CD8-positive, alpha-beta memory T cell (primary cell): ENCODE results near the gene RHCE. TPM values are rescaled to one million over a fixed set of nuclear protein-coding genes. Genes with fewer than 3 reads are reported as not detected.
"Not testable (repeated sequence)": the region's sequence is repeated elsewhere in the genome, so short reads cannot be mapped to it uniquely, and the experiment has no call there.

ENCODE experiments used
- CTCF ChIA-PET: fragments of 350-600 bp; sonication (Branson Sonifier 250); formaldehyde crosslinking; loops from one replicate; lab custom pipeline; 2021; ENCODE audit warnings: antibody characterized with exemption; lab: Charles Lee
- POLR2A ChIA-PET: fragments of 350-600 bp; sonication (Branson Sonifier 250); formaldehyde crosslinking; loops from one replicate; lab custom pipeline; 2021; ENCODE audit warnings: antibody characterized with exemption; lab: Charles Lee
- DNase-seq, 5 donors: peaks; one replicate each; pipeline versions ENCODE4 v3.0.0 to v3.0.0-alpha.2; 2020 to 2022; ENCODE audit warnings: mixed read lengths in 1 of 5
- H3K27ac ChIP-seq: one replicate; pipeline ENCODE4 v1.7.0; 2013; ENCODE audit warnings: low read depth, mild to moderate bottlenecking, low read length, moderate library complexity
- H3K27me3 ChIP-seq: 2 replicates; pipeline ENCODE4 v1.7.0; 2013; ENCODE audit warnings: low read length, mild to moderate bottlenecking; ENCODE audit not compliant: insufficient read depth, poor library complexity, severe bottlenecking
- H3K36me3 ChIP-seq: 2 replicates; pipeline ENCODE4 v1.7.0; 2013; ENCODE audit warnings: mild to moderate bottlenecking, low read length, moderate library complexity; ENCODE audit not compliant: insufficient read depth
- H3K4me1 ChIP-seq: 2 replicates; pipeline ENCODE4 v1.7.0; 2013; ENCODE audit warnings: mild to moderate bottlenecking, low read length, moderate library complexity; ENCODE audit not compliant: insufficient read depth
- H3K4me3 ChIP-seq: 2 replicates; pipeline ENCODE4 v1.7.0; 2013; ENCODE audit warnings: mild to moderate bottlenecking, low read length
- H3K9me3 ChIP-seq: 2 replicates; pipeline ENCODE4 v1.7.0; 2013; ENCODE audit warnings: mild to moderate bottlenecking, low read length
- H3K27ac Mint-ChIP-seq, 8 donors: one replicate each; pipeline ENCODE4 v1.8.0; 2020 to 2021; ENCODE audit warnings: mixed read lengths in 8 of 8, mild to moderate bottlenecking in 6 of 8, inconsistent platforms in 3 of 8, moderate library complexity in 3 of 8
- H3K27me3 Mint-ChIP-seq, 2 donors: one replicate each; pipeline ENCODE4 v1.8.0; 2020 to 2021; ENCODE audit warnings: mixed read lengths in 2 of 2, mild to moderate bottlenecking in 1 of 2, moderate library complexity in 1 of 2
- H3K36me3 Mint-ChIP-seq, 3 donors: one replicate each; pipeline ENCODE4 v1.8.0; 2020 to 2021; ENCODE audit warnings: mixed read lengths in 3 of 3, inconsistent platforms in 1 of 3, mild to moderate bottlenecking in 1 of 3
- H3K4me1 Mint-ChIP-seq, 3 donors: one replicate each; pipeline ENCODE4 v1.8.0; 2020 to 2021; ENCODE audit warnings: mixed read lengths in 3 of 3, inconsistent platforms in 1 of 3, mild to moderate bottlenecking in 1 of 3
- H3K4me3 Mint-ChIP-seq, 7 donors: one replicate each; pipeline ENCODE4 v1.8.0; 2020 to 2021; ENCODE audit warnings: mixed read lengths in 7 of 7, mild to moderate bottlenecking in 6 of 7, moderate library complexity in 4 of 7, inconsistent platforms in 2 of 7
- H3K9me3 Mint-ChIP-seq, 5 donors: one replicate each; pipeline ENCODE4 v1.8.0; 2020 to 2022; ENCODE audit warnings: mixed read lengths in 5 of 5, mild to moderate bottlenecking in 3 of 5, moderate library complexity in 2 of 5, inconsistent platforms in 1 of 5
- polyA plus RNA-seq: library from polyadenylated mRNA; unstranded; fragments of 300-500 nt; fragmentation: Illumina TruSeq; gene quantifications from one replicate; pipeline ENCODE4 v1.2.3, GENCODE V29; 2021
- total RNA-seq, 2 experiments: library from RNA; stranded (reverse); gene quantifications; one replicate each; pipeline ENCODE4 v1.2.3, GENCODE V29; 2021

Gene RHCE
- total and polyA plus RNA-seq, 3 experiments from 2014 or later, result 0.18 to 0.33 (median 0.26) TPM

GRCh38 chr1:25329950-25330349 lies 90.7 kb downstream of the RHCE start:
- DNase-seq, result peak in 1 of 5 donors; percentile 19

GRCh38 chr1:25329336-25329735 lies 91.3 kb downstream of the RHCE start:
- CTCF ChIA-PET, DNase-seq, H3K36me3 ChIP-seq, H3K4me3 ChIP-seq, H3K4me1 ChIP-seq, POLR2A ChIA-PET, H3K27ac ChIP-seq, H3K27me3 Mint-ChIP-seq, H3K27me3 ChIP-seq, H3K9me3 Mint-ChIP-seq, H3K9me3 ChIP-seq: not testable (repeated sequence)
- peak overlapping the region in 7 of 8 donors; percentile 76 to 95 (median 90) for H3K27ac Mint-ChIP-seq
- H3K4me3 Mint-ChIP-seq, result peak overlapping the region in 3 of 7 donors; percentile 50 to 66 (median 63)
- peaks cover 16 to 43% (median 33%) of the 10 kb centered on the region in 3 donors for H3K4me1 Mint-ChIP-seq
- H3K36me3 Mint-ChIP-seq, result peaks cover 0 to 17% (median 1%) of the 10 kb centered on the region in 3 donors

More at GRCh38 chr1:25329950-25330349, 90.7 kb downstream of the RHCE start:
- H3K4me1 ChIP-seq, H3K9me3 Mint-ChIP-seq, H3K9me3 ChIP-seq, CTCF ChIA-PET, H3K27ac ChIP-seq, H3K27me3 Mint-ChIP-seq, POLR2A ChIA-PET, H3K27me3 ChIP-seq, H3K36me3 ChIP-seq, H3K4me3 ChIP-seq: not testable (repeated sequence)
- Mint-ChIP-seq H3K4me1 (peaks cover 20 to 46% (median 37%) of the 10 kb centered on the region in 3 donors), H3K4me3 (peak overlapping the region; percentile 15 to 71 (median 50)), H3K27ac (peak overlapping the region; percentile 76 to 95 (median 90)), H3K36me3 (peaks cover 0 to 19% (median 1%) of the 10 kb centered on the region in 3 donors)

GRCh38 chr1:25328791-25329185 lies 91.8 kb downstream of the RHCE start:
- DNase-seq, H3K4me3 ChIP-seq, H3K9me3 Mint-ChIP-seq, H3K36me3 ChIP-seq, H3K9me3 ChIP-seq, CTCF ChIA-PET, H3K27ac ChIP-seq, H3K27me3 ChIP-seq, H3K4me3 Mint-ChIP-seq, H3K27me3 Mint-ChIP-seq, H3K4me1 ChIP-seq: not testable (repeated sequence)
- Mint-ChIP-seq H3K27ac (peak overlapping the region in 4 of 8 donors; percentile 40 to 94 (median 61)), H3K36me3 (peaks cover 0 to 13% (median 1%) of the 10 kb centered on the region in 3 donors), H3K4me1 (peaks cover 13 to 38% (median 29%) of the 10 kb centered on the region in 3 donors)
- POLR2A ChIA-PET, result interaction anchor here (0.6 kb wide), 1 partner anchor 381 kb away, joined by 3 read pairs; no protein-coding TSS in a partner anchor

GRCh38 chr1:25327864-25328790 lies 92.5 kb downstream of the RHCE start:
- H3K27me3 Mint-ChIP-seq, H3K9me3 ChIP-seq, H3K36me3 Mint-ChIP-seq, DNase-seq, CTCF ChIA-PET, H3K4me3 Mint-ChIP-seq, H3K36me3 ChIP-seq, H3K27me3 ChIP-seq, H3K4me1 ChIP-seq, H3K4me3 ChIP-seq, H3K9me3 Mint-ChIP-seq, H3K27ac ChIP-seq: not testable (repeated sequence)
- POLR2A ChIA-PET, result interaction anchor here (0.6 kb wide), 1 partner anchor 380 kb away, joined by 3 read pairs; no protein-coding TSS in a partner anchor
- H3K27ac Mint-ChIP-seq, result peak overlapping the region in 4 of 8 donors; percentile 40 to 94 (median 61)
- peaks cover 8 to 31% (median 22%) of the 10 kb centered on the region in 3 donors for H3K4me1 Mint-ChIP-seq

- POLR2A ChIA-PET, DNase-seq, H3K4me3 Mint-ChIP-seq, H3K36me3 Mint-ChIP-seq, CTCF ChIA-PET, H3K27me3 ChIP-seq, H3K9me3 ChIP-seq, H3K4me1 ChIP-seq, H3K4me3 ChIP-seq, H3K9me3 Mint-ChIP-seq, H3K4me1 Mint-ChIP-seq, H3K27ac ChIP-seq, H3K36me3 ChIP-seq, H3K27me3 Mint-ChIP-seq, H3K27ac Mint-ChIP-seq: not testable (repeated sequence)
These were observed 96.2 kb downstream of the RHCE start for GRCh38 chr1:25324407-25324806.

GRCh38 chr1:25322127-25322526 lies 98.5 kb downstream of the RHCE start:
- H3K4me1 Mint-ChIP-seq, H3K9me3 Mint-ChIP-seq, CTCF ChIA-PET, POLR2A ChIA-PET, DNase-seq, H3K27ac ChIP-seq, H3K36me3 ChIP-seq, H3K4me1 ChIP-seq, H3K9me3 ChIP-seq, H3K27me3 ChIP-seq, H3K4me3 Mint-ChIP-seq, H3K4me3 ChIP-seq, H3K27me3 Mint-ChIP-seq: not testable (repeated sequence)
- peak overlapping the region in 2 of 8 donors; percentile 37 to 69 for H3K27ac Mint-ChIP-seq
- H3K36me3 Mint-ChIP-seq, result peaks cover 0 to 13% (median 2%) of the 10 kb centered on the region in 3 donors

GRCh38 chr1:25320314-25320938 lies 100.2 kb downstream of the RHCE start:
- H3K4me3 ChIP-seq, H3K9me3 ChIP-seq, H3K4me3 Mint-ChIP-seq, DNase-seq, H3K4me1 ChIP-seq, H3K4me1 Mint-ChIP-seq, H3K27ac ChIP-seq, H3K27me3 Mint-ChIP-seq, POLR2A ChIA-PET, H3K9me3 Mint-ChIP-seq, H3K27me3 ChIP-seq, H3K36me3 ChIP-seq: not testable (repeated sequence)
- CTCF ChIA-PET, result interaction anchor here (1.3 kb wide), 1 partner anchor 19 kb away, joined by 3 read pairs; no protein-coding TSS in a partner anchor
- H3K27ac Mint-ChIP-seq, result peak overlapping the region in 3 of 8 donors; percentile 29 to 78 (median 30)
- peaks cover 0 to 13% (median 2%) of the 10 kb centered on the region in 3 donors for H3K36me3 Mint-ChIP-seq
